Measurements from ENCODE around the gene TENM4. TPM values are rescaled to one million over a fixed set of nuclear protein-coding genes. Genes with fewer than 3 reads are reported as not detected.

Gene TENM4
- total RNA-seq, 2 experiments from 2014 or later, result not detected

- Histone ChIP-seq H3K79me2 (ENCODE audit: insufficient read depth, low read depth, low read length) (no peaks in the 10 kb centered on the region), H3K36me3 (ENCODE audit: insufficient read depth, low read length) (no peaks in the 10 kb centered on the region), H3K4me3 (ENCODE audit: low read depth, low read length, poor library complexity, severe bottlenecking) (no peak overlapping the region), H3K9me2 (ENCODE audit: insufficient read depth, low read length) (no peaks in the 10 kb centered on the region), H4K20me1 (ENCODE audit: insufficient read depth, low read length) (no peaks in the 10 kb centered on the region), H3K4me1 (ENCODE audit: insufficient read depth, low read length, poor library complexity, severe bottlenecking) (no peaks in the 10 kb centered on the region), H3K27ac (ENCODE audit: low read depth, low read length, poor library complexity, severe bottlenecking) (no peak overlapping the region), H3K4me2 (ENCODE audit: low read length) (no peak overlapping the region), H2AFZ (ENCODE audit: low read length) (no peak overlapping the region), H3K9me3 (ENCODE audit: low read length) (no peaks in the 10 kb centered on the region)
- ChIA-PET POLR2A (interaction anchor here (0.6 kb wide), 1 partner anchor 362 kb away, joined by 3 read pairs; no protein-coding TSS in a partner anchor), CTCF (ENCODE audit: unreplicated experiment) (no interaction called here)
- no TSS peak for BruUV-seq (replicated peaks)
- no peak for DNase-seq (ENCODE audit: low spot score)
- intact Hi-C loops (cut with micrococcal nuclease; ENCODE audit: unreplicated experiment), result no loop called here
- no peak for TF ChIP-seq EZH2phosphoT487 (IDR thresholded peaks at IDR 0.05; ENCODE audit: borderline replicate concordance, low read depth, low read length)
- no peak for TF ChIP-seq CTCF (conservative IDR thresholded peaks at IDR 0.05; ENCODE audit: low read length)
Observed at GRCh38 chr11:79266396-79266795, 174.4 kb downstream of the TENM4 start.

GRCh38 chr11:79265756-79266322 lies 175.0 kb downstream of the TENM4 start:
- no peaks in the 10 kb centered on the region for H3K9me3 ChIP-seq (ENCODE audit: low read length)
- CTCF ChIA-PET (ENCODE audit: unreplicated experiment), result no interaction called here
- H4K20me1 ChIP-seq (ENCODE audit: insufficient read depth, low read length), result no peaks in the 10 kb centered on the region
- TF ChIP-seq CTCF (conservative IDR thresholded peaks at IDR 0.05; ENCODE audit: low read length) (no peak), EZH2phosphoT487 (IDR thresholded peaks at IDR 0.05; ENCODE audit: borderline replicate concordance, low read depth, low read length) (no peak)
- intact Hi-C loops (cut with micrococcal nuclease; ENCODE audit: unreplicated experiment), result no loop called here
- POLR2A ChIA-PET, result no interaction called here
- no peak overlapping the region for H3K4me2 ChIP-seq (ENCODE audit: low read length)
- no peak for DNase-seq (ENCODE audit: low spot score)
- no peaks in the 10 kb centered on the region for H3K36me3 ChIP-seq (ENCODE audit: insufficient read depth, low read length)
- H3K4me3 ChIP-seq (ENCODE audit: low read depth, low read length, poor library complexity, severe bottlenecking), result no peak overlapping the region
- no peaks in the 10 kb centered on the region for H3K4me1 ChIP-seq (ENCODE audit: insufficient read depth, low read length, poor library complexity, severe bottlenecking)
- H2AFZ ChIP-seq (ENCODE audit: low read length), result no peak overlapping the region
- H3K9me2 ChIP-seq (ENCODE audit: insufficient read depth, low read length), result no peaks in the 10 kb centered on the region
- no peak overlapping the region for H3K27ac ChIP-seq (ENCODE audit: low read depth, low read length, poor library complexity, severe bottlenecking)
- no peaks in the 10 kb centered on the region for H3K79me2 ChIP-seq (ENCODE audit: insufficient read depth, low read depth, low read length)
- no TSS peak for BruUV-seq (replicated peaks)

- Histone ChIP-seq H3K79me2 (ENCODE audit: insufficient read depth, low read depth, low read length) (no peaks in the 10 kb centered on the region), H3K36me3 (ENCODE audit: insufficient read depth, low read length) (no peaks in the 10 kb centered on the region), H3K9me3 (ENCODE audit: low read length) (no peaks in the 10 kb centered on the region), H2AFZ (ENCODE audit: low read length) (no peak overlapping the region), H4K20me1 (ENCODE audit: insufficient read depth, low read length) (no peaks in the 10 kb centered on the region), H3K4me3 (ENCODE audit: low read depth, low read length, poor library complexity, severe bottlenecking) (no peak overlapping the region), H3K27ac (ENCODE audit: low read depth, low read length, poor library complexity, severe bottlenecking) (no peak overlapping the region), H3K4me1 (ENCODE audit: insufficient read depth, low read length, poor library complexity, severe bottlenecking) (no peaks in the 10 kb centered on the region), H3K4me2 (ENCODE audit: low read length) (no peak overlapping the region), H3K9me2 (ENCODE audit: insufficient read depth, low read length) (no peaks in the 10 kb centered on the region)
- BruUV-seq (replicated peaks), result no TSS peak
- no peak for TF ChIP-seq CTCF (conservative IDR thresholded peaks at IDR 0.05; ENCODE audit: low read length)
- DNase-seq (ENCODE audit: low spot score), result no peak
- ChIA-PET CTCF (ENCODE audit: unreplicated experiment) (no interaction called here), POLR2A (no interaction called here)
- intact Hi-C loops (cut with micrococcal nuclease; ENCODE audit: unreplicated experiment), result no loop called here
Observed at GRCh38 chr11:79264284-79264683, 176.5 kb downstream of the TENM4 start.
